ENCODE results near the gene KDM4D. TPM values are rescaled to one million over a fixed set of nuclear protein-coding genes. Genes with fewer than 3 reads are reported as not detected.
"Not testable (repeated sequence)": the region's sequence is repeated elsewhere in the genome, so short reads cannot be mapped to it uniquely, and the experiment has no call there.

The KDM4D gene
- total RNA-seq, 1 experiment from 2014 or later: 2.4 TPM

GRCh38 chr11:95021468-95021867 is 48.0 kb downstream of the KDM4D start:
- H3K27ac Mint-ChIP-seq; H3K36me3 Mint-ChIP-seq; H3K4me1 Mint-ChIP-seq; CTCF ChIA-PET; H3K4me3 Mint-ChIP-seq; ATAC-seq; H3K9me3 Mint-ChIP-seq; DNase-seq (ENCODE audit: low spot score); POLR2A ChIA-PET; H3K27me3 Mint-ChIP-seq (ENCODE audit: low read depth): not testable (repeated sequence)

- TF ChIP-seq AFF4 (CRISPR knock-in tag; IDR thresholded peaks at IDR 0.05; ENCODE audit: borderline replicate concordance): no peak
- H3K27me3 Mint-ChIP-seq (ENCODE audit: low read depth): no peaks in the 10 kb centered on the region
- CTCF ChIA-PET: no interaction called here
- no peak within 1 kb of the TSS for H3K27ac Mint-ChIP-seq
- ATAC-seq (no peak), DNase-seq (ENCODE audit: low spot score) (no peak)
- H3K4me3 Mint-ChIP-seq: no peak within 1 kb of the TSS
- no peaks in the 10 kb centered on the region for H3K36me3 Mint-ChIP-seq
- POLR2A ChIA-PET: no interaction called here
- H3K9me3 Mint-ChIP-seq: peaks cover 9% of the 10 kb centered on the region
- no peaks in the 10 kb centered on the region for H3K4me1 Mint-ChIP-seq
Observed at GRCh38 chr11:95024958-95025357, 51.4 kb downstream of the KDM4D start, which contains the start of gene KDM4E. TSS of gene KDM4E (plus strand) at chr11:95025258. CDS start at chr11:95025558, 300 bp downstream.

GRCh38 chr11:95025594-95025993 is 52.1 kb downstream of the KDM4D start:
- H3K4me1 Mint-ChIP-seq; H3K36me3 Mint-ChIP-seq; POLR2A ChIA-PET; DNase-seq (ENCODE audit: low spot score); H3K27me3 Mint-ChIP-seq (ENCODE audit: low read depth); ATAC-seq; CTCF ChIA-PET; H3K27ac Mint-ChIP-seq; H3K4me3 Mint-ChIP-seq; H3K9me3 Mint-ChIP-seq: not testable (repeated sequence)

GRCh38 chr11:95028357-95028756 is 54.8 kb downstream of the KDM4D start:
- TF ChIP-seq ZNF281 (CRISPR knock-in tag; IDR thresholded peaks at IDR 0.05) (no peak), RORB (CRISPR knock-in tag; IDR thresholded peaks at IDR 0.05) (no peak), SOX15 (CRISPR knock-in tag; IDR thresholded peaks at IDR 0.05) (no peak)
- no peak for ATAC-seq

GRCh38 chr11:95033051-95033450 is 59.5 kb downstream of the KDM4D start:
- Mint-ChIP-seq H3K4me1 (no peaks in the 10 kb centered on the region), H3K9me3 (peaks cover 2% of the 10 kb centered on the region), H3K27ac (no peak overlapping the region), H3K27me3 (ENCODE audit: low read depth) (peaks cover 7% of the 10 kb centered on the region), H3K4me3 (no peak overlapping the region), H3K36me3 (no peaks in the 10 kb centered on the region)
- no peak for DNase-seq (ENCODE audit: low spot score)
- POLR2A ChIA-PET: no interaction called here
- ATAC-seq: no peak
- CTCF ChIA-PET: interaction anchor here (0.7 kb wide), 1 partner anchor 58 kb away, joined by 3 read pairs; no protein-coding TSS in a partner anchor
- no peak for TF ChIP-seq FOXJ3 (CRISPR knock-in tag; IDR thresholded peaks at IDR 0.05; ENCODE audit: borderline replicate concordance)
- no peak for TF ChIP-seq ARID4B (CRISPR knock-in tag; IDR thresholded peaks at IDR 0.05; ENCODE audit: borderline replicate concordance)
- TF ChIP-seq ATF3 (CRISPR knock-in tag; conservative IDR thresholded peaks at IDR 0.05): no peak
- no peak for TF ChIP-seq ZSCAN18 (CRISPR knock-in tag; IDR thresholded peaks at IDR 0.05)
- no peak for TF ChIP-seq ZNF263 (CRISPR knock-in tag; IDR thresholded peaks at IDR 0.05; ENCODE audit: low read depth)
- no peak for TF ChIP-seq IRF2 (CRISPR knock-in tag; IDR thresholded peaks at IDR 0.05; ENCODE audit: borderline replicate concordance, low read depth)
- no peak for TF ChIP-seq GRHL2 (CRISPR knock-in tag; IDR thresholded peaks at IDR 0.05; ENCODE audit: insufficient replicate concordance, severe bottlenecking)

More at GRCh38 chr11:95028357-95028756, 54.8 kb downstream of the KDM4D start:
- CTCF ChIA-PET: no interaction called here
- H3K27ac Mint-ChIP-seq: no peak overlapping the region
- H3K27me3 Mint-ChIP-seq (ENCODE audit: low read depth): peaks cover 4% of the 10 kb centered on the region; the same call in 1 of the 2 replicates
- DNase-seq (ENCODE audit: low spot score): no peak
- H3K9me3 Mint-ChIP-seq: peaks cover 9% of the 10 kb centered on the region
- no peak overlapping the region for H3K4me3 Mint-ChIP-seq
- POLR2A ChIA-PET: no interaction called here
- no peaks in the 10 kb centered on the region for H3K36me3 Mint-ChIP-seq
- no peaks in the 10 kb centered on the region for H3K4me1 Mint-ChIP-seq
